K562 (cell line): ENCODE results near the gene RIMS3. TPM values are rescaled to one million over a fixed set of nuclear protein-coding genes. Genes with fewer than 3 reads are reported as not detected.
A peak's percentile ranks its signal among the peaks of the same experiment; 100 is the strongest.

Source experiments
- CREB1 ChIP-seq, 2 experiments: sonication (generic) in 1 of 2; formaldehyde crosslinking in 1 of 2; IDR thresholded peaks; 2 replicates each; pipeline versions ENCODE4 v1.6.1 to v1.8.0; 2012 to 2022; ENCODE audit warnings: inconsistent platforms in 1 of 2, mild to moderate bottlenecking in 1 of 2, missing genetic modification reagents in 1 of 2, moderate library complexity in 1 of 2
- ELF2 ChIP-seq: fragments of 250-450 bp; sonication (Bioruptor Pico); IDR thresholded peaks from 2 replicates; pipeline ENCODE4 v1.5.0; 2021; ENCODE audit warnings: mild to moderate bottlenecking
- GATAD2A ChIP-seq: fragments of 450-650 bp; IDR thresholded peaks from 2 replicates; pipeline ENCODE4 v1.6.1; 2017
- LEF1 ChIP-seq: fragments of 450-650 bp; IDR thresholded peaks from 2 replicates; pipeline ENCODE4 v1.6.1; 2016; ENCODE audit warnings: mild to moderate bottlenecking
- NONO ChIP-seq, 2 experiments: fragments of 200-400 bp in 1 of 2; fragments of 450-650 bp in 1 of 2; formaldehyde crosslinking in 1 of 2; IDR thresholded peaks; 2 replicates each; pipeline ENCODE4 v1.6.1; 2017; ENCODE audit warnings: low read depth in 2 of 2, mild to moderate bottlenecking in 2 of 2, moderate library complexity in 2 of 2, low read length in 1 of 2
- PML ChIP-seq: IDR thresholded peaks from 2 replicates; pipeline ENCODE4 v1.6.1; 2012; ENCODE audit warnings: low read length, inconsistent platforms
- POLR3G ChIP-seq: IDR thresholded peaks from 2 replicates; pipeline ENCODE4 v1.6.1; 2011; ENCODE audit not compliant: insufficient read length, insufficient replicate concordance; ENCODE audit errors: extremely low read depth
- PTBP1 ChIP-seq: fragments of 200-400 bp; formaldehyde crosslinking; IDR thresholded peaks from 2 replicates; pipeline ENCODE4 v1.6.1; 2017; ENCODE audit warnings: low read depth, low read length
- RNF2 ChIP-seq: sonication (generic); IDR thresholded peaks from 2 replicates; pipeline ENCODE4 v1.6.1; 2016
- SRSF1 ChIP-seq: fragments of 200-400 bp; formaldehyde crosslinking; IDR thresholded peaks from 2 replicates; pipeline ENCODE4 v1.6.1; 2017; ENCODE audit warnings: mild to moderate bottlenecking, low read depth, low read length, moderate library complexity
- ZC3H8 ChIP-seq: fragments of 450-650 bp; IDR thresholded peaks from 2 replicates; pipeline ENCODE4 v1.6.1; 2017
- ZNF57 ChIP-seq: fragments of 450-650 bp; formaldehyde crosslinking; IDR thresholded peaks from 2 replicates; pipeline ENCODE4 v1.4.0; 2020; ENCODE audit warnings: mild to moderate bottlenecking, moderate library complexity
- ZNF717 ChIP-seq: fragments of 250-450 bp; sonication (Bioruptor Pico); IDR thresholded peaks from 2 replicates; pipeline ENCODE4 v1.5.0; 2021
- ZNF766 ChIP-seq: fragments of 200-800 bp; sonication (Bioruptor generic); conservative IDR thresholded peaks from 2 replicates; pipeline ENCODE4 v1.6.1; 2016; ENCODE audit warnings: missing genetic modification characterization, missing compliant biosample characterization
- polyA plus RNA-seq, 8 experiments: library from polyadenylated mRNA; depleted of rRNA in 4 of 8; stranded (reverse) in 5 of 8; unstranded in 3 of 8; fragments of >200 nt; fragmentation: Nextera tagmentation in 2 of 8; fragmentation: Illumina TruSeq in 1 of 8; extraction: Ambion mirVana in 2 of 8; extraction: Trizol in 1 of 8; gene quantifications; 2 replicates each; pipeline versions ENCODE4 v1.2.1 to v1.2.3, GENCODE V29; 2011 to 2014; ENCODE audit warnings: inconsistent platforms in 1 of 8, missing spikeins in 1 of 8
- total RNA-seq, 7 experiments: library from RNA; depleted of rRNA in 6 of 7; stranded (reverse); fragments of >200 nt in 6 of 7; fragmentation: Illumina TruSeq in 2 of 7; extraction: Trizol in 2 of 7; gene quantifications; 2 replicates each; pipeline versions ENCODE4 v1.2.1 to v1.2.3, GENCODE V29; 2011 to 2021; ENCODE audit warnings: low replicate concordance in 1 of 7
- TF ChIP-seq, protein P1 (sequence below): fragments of 200-400 bp; formaldehyde crosslinking; IDR thresholded peaks from 2 replicates; pipeline ENCODE4 v1.6.1; 2017; ENCODE audit warnings: mild to moderate bottlenecking, low read depth, low read length, moderate library complexity
- TF ChIP-seq, protein P2 (sequence below): fragments of 250-450 bp; sonication (Bioruptor Pico); IDR thresholded peaks from 2 replicates; pipeline ENCODE4 v1.8.0; 2021; ENCODE audit warnings: moderate library complexity, mild to moderate bottlenecking, inconsistent platforms
- TF ChIP-seq, protein P3 (sequence below): fragments of 250-450 bp; sonication (Bioruptor Pico); IDR thresholded peaks from 2 replicates; pipeline ENCODE4 v1.4.0; 2020; ENCODE audit warnings: mild to moderate bottlenecking, moderate library complexity, borderline replicate concordance
- TF ChIP-seq, protein P4 (sequence below): sonication (generic); formaldehyde crosslinking; IDR thresholded peaks from 2 replicates; pipeline ENCODE4 v1.8.1; 2023; ENCODE audit warnings: mild to moderate bottlenecking, missing genetic modification reagents

Gene RIMS3
- total and polyA plus RNA-seq, 9 of the 15 experiments (the other 6 are each of a cell fraction or from before 2014, with no cell fraction given), result 0.06 to 1.2 (median 0.59) TPM

DNA sequence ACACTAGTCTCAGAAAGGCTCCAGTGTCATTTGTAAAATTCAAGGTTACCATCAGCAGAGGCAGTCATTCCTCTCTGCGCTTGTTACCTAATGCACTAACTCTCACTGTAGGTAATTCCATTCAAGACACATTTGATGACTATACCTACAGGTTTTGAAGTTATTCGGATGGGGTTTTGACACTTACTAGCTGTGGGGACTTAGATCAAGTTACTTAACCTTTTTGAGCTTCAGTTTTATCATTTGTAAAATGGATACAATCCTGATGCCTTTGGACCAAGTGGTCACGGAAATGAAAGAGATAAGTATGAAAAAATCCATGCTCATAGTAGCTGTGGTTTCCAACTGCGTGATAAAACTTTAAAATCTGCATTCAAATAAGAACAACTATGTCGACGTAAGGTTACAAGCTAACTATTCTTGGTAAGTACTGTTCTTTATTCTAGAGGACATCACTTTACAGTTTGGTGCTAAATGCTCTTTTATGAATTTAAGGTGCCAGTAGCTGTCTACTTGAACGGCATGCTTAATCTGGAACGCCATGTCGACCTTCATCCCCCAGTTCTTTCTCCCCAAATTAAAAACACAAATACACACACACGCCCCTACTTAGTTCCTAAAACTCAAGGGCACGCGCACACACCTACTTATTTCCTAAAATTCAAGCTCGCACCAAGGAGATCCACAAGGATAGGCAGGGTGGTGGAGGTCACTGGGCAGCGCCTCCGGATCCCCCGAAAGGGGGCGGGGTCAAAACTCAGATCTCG is 25.5 kb upstream of the RIMS3 start (continued):
- TF ChIP-seq, protein P1, sequence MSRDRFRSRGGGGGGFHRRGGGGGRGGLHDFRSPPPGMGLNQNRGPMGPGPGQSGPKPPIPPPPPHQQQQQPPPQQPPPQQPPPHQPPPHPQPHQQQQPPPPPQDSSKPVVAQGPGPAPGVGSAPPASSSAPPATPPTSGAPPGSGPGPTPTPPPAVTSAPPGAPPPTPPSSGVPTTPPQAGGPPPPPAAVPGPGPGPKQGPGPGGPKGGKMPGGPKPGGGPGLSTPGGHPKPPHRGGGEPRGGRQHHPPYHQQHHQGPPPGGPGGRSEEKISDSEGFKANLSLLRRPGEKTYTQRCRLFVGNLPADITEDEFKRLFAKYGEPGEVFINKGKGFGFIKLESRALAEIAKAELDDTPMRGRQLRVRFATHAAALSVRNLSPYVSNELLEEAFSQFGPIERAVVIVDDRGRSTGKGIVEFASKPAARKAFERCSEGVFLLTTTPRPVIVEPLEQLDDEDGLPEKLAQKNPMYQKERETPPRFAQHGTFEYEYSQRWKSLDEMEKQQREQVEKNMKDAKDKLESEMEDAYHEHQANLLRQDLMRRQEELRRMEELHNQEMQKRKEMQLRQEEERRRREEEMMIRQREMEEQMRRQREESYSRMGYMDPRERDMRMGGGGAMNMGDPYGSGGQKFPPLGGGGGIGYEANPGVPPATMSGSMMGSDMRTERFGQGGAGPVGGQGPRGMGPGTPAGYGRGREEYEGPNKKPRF, result no peak
- TF ChIP-seq ZC3H8 (no peak), ZNF717 (no peak), POLR3G (no peak), PML (no peak), LEF1 (no peak), RNF2 (no peak), GATAD2A (no peak), ELF2 (peak; percentile 60), CREB1 (IDR thresholded peaks at IDR 0.05) (no peak), CREB1 (CRISPR knock-in tag; IDR thresholded peaks at IDR 0.05) (no peak), SRSF1 (no peak), NONO (IDR thresholded peaks at IDR 0.05; ENCODE audit: low read depth in 2 of 2, low read length in 1 of 2) (no peak), ZNF57 (CRISPR knock-in tag) (no peak), ZNF766 (CRISPR knock-in tag) (no peak; the same call in 1 of the 2 replicates), PTBP1 (no peak)
- TF ChIP-seq, protein P2, sequence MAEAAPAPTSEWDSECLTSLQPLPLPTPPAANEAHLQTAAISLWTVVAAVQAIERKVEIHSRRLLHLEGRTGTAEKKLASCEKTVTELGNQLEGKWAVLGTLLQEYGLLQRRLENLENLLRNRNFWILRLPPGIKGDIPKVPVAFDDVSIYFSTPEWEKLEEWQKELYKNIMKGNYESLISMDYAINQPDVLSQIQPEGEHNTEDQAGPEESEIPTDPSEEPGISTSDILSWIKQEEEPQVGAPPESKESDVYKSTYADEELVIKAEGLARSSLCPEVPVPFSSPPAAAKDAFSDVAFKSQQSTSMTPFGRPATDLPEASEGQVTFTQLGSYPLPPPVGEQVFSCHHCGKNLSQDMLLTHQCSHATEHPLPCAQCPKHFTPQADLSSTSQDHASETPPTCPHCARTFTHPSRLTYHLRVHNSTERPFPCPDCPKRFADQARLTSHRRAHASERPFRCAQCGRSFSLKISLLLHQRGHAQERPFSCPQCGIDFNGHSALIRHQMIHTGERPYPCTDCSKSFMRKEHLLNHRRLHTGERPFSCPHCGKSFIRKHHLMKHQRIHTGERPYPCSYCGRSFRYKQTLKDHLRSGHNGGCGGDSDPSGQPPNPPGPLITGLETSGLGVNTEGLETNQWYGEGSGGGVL, result no peak
- TF ChIP-seq, protein P3, sequence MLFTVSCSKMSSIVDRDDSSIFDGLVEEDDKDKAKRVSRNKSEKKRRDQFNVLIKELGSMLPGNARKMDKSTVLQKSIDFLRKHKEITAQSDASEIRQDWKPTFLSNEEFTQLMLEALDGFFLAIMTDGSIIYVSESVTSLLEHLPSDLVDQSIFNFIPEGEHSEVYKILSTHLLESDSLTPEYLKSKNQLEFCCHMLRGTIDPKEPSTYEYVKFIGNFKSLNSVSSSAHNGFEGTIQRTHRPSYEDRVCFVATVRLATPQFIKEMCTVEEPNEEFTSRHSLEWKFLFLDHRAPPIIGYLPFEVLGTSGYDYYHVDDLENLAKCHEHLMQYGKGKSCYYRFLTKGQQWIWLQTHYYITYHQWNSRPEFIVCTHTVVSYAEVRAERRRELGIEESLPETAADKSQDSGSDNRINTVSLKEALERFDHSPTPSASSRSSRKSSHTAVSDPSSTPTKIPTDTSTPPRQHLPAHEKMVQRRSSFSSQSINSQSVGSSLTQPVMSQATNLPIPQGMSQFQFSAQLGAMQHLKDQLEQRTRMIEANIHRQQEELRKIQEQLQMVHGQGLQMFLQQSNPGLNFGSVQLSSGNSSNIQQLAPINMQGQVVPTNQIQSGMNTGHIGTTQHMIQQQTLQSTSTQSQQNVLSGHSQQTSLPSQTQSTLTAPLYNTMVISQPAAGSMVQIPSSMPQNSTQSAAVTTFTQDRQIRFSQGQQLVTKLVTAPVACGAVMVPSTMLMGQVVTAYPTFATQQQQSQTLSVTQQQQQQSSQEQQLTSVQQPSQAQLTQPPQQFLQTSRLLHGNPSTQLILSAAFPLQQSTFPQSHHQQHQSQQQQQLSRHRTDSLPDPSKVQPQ (CRISPR knock-in tag), result 0 out of 2 replicates have a peak, but pooled peaks have one; percentile 15
- TF ChIP-seq, protein P4, sequence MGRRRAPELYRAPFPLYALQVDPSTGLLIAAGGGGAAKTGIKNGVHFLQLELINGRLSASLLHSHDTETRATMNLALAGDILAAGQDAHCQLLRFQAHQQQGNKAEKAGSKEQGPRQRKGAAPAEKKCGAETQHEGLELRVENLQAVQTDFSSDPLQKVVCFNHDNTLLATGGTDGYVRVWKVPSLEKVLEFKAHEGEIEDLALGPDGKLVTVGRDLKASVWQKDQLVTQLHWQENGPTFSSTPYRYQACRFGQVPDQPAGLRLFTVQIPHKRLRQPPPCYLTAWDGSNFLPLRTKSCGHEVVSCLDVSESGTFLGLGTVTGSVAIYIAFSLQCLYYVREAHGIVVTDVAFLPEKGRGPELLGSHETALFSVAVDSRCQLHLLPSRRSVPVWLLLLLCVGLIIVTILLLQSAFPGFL (CRISPR knock-in tag), result no peak
